Measurements from ENCODE around the gene AFF3. TPM values are rescaled to one million over a fixed set of nuclear protein-coding genes. Genes with fewer than 3 reads are reported as not detected.

AFF3 gene
- total and polyA plus RNA-seq, 8 donors = 16.4 to 42.0 (median 21.4) TPM

DNA sequence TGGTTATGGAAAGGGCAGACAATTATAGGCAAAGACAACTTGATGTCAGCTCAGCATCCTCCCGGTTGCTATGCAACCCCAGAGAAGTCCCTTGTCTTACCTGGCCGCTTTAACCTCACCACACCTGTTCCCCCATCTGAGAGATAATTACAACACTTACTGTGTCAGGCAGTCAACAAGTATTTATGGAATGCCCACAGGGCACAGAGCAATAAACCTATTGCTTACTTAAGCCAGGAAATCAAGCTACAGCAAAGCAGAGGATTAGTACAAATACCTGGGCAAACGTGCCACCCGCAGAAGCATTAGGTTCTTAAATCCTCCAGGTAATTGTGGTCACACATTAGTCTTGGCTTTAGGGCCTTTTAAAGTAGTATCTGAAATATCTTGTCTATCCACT, 332.2 kb downstream of the AFF3 start:
- H3K9me3 ChIP-seq = no peaks in the 10 kb centered on the region
- no peak overlapping the region for H3K27ac ChIP-seq
- ATAC-seq (no peak), DNase-seq (no peak)
- H3K4me1 ChIP-seq = peaks cover 0 to 3% of the 10 kb centered on the region in 2 donors
- intact Hi-C loops (cut with DNase I) = no loop called here
- no peaks in the 10 kb centered on the region for H3K27me3 ChIP-seq
- TF ChIP-seq, protein P1, sequence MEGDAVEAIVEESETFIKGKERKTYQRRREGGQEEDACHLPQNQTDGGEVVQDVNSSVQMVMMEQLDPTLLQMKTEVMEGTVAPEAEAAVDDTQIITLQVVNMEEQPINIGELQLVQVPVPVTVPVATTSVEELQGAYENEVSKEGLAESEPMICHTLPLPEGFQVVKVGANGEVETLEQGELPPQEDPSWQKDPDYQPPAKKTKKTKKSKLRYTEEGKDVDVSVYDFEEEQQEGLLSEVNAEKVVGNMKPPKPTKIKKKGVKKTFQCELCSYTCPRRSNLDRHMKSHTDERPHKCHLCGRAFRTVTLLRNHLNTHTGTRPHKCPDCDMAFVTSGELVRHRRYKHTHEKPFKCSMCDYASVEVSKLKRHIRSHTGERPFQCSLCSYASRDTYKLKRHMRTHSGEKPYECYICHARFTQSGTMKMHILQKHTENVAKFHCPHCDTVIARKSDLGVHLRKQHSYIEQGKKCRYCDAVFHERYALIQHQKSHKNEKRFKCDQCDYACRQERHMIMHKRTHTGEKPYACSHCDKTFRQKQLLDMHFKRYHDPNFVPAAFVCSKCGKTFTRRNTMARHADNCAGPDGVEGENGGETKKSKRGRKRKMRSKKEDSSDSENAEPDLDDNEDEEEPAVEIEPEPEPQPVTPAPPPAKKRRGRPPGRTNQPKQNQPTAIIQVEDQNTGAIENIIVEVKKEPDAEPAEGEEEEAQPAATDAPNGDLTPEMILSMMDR (IDR thresholded peaks at IDR 0.05) = no peak
- no peak overlapping the region for H3K4me3 ChIP-seq
- H3K36me3 ChIP-seq = no peaks in the 10 kb centered on the region

DNA sequence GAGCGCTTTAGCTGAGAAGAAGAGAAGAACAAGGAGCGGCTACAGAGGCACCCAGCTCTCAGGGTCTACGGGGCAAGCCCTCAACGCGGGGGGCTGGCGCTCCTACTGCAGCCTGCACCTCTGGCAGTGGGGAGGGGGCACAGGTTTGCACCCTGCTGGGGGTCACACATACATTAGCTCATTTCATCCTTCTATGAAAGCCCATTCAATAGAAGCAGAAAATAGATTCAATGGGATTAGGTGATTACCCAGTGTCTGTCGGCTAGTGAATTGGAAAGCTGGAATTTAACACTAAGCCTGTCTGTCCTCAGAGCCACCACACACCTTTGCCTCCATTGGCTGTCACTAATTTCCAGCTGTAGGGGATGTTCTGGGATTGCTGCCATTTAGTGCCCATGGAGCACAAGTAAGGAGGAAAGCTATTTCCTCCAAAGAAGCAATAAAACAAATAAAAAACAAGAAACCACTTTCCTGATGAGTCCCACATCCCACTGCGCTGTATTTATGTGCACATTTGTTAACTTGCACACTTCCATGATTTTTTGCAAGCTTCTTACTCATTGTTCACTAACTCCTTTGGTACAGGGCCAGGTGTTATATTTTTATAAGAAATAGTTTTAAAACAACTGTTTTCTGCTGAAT, 333.0 kb downstream of the AFF3 start:
- Histone ChIP-seq H3K9me3 (no peaks in the 10 kb centered on the region), H3K27ac (no peak overlapping the region), H3K27me3 (no peaks in the 10 kb centered on the region), H3K4me1 (peaks cover 0 to 3% of the 10 kb centered on the region in 2 donors), H3K36me3 (no peaks in the 10 kb centered on the region), H3K4me3 (no peak overlapping the region)
- DNase-seq (no peak), ATAC-seq (no peak)
- TF ChIP-seq, protein P1 (IDR thresholded peaks at IDR 0.05) = no peak
- intact Hi-C loops (cut with DNase I) = no loop called here

GRCh38 chr2:99808361-99809200, 333.8 kb downstream of the AFF3 start:
- Histone ChIP-seq H3K9me3 (no peaks in the 10 kb centered on the region), H3K27ac (no peak overlapping the region), H3K4me3 (no peak overlapping the region), H3K36me3 (no peaks in the 10 kb centered on the region), H3K27me3 (no peaks in the 10 kb centered on the region), H3K4me1 (peaks cover 0 to 3% of the 10 kb centered on the region in 2 donors)
- ATAC-seq (no peak), DNase-seq (no peak)
- intact Hi-C loops (cut with DNase I) = no loop called here
- TF ChIP-seq, protein P1 (IDR thresholded peaks at IDR 0.05) = no peak

DNA sequence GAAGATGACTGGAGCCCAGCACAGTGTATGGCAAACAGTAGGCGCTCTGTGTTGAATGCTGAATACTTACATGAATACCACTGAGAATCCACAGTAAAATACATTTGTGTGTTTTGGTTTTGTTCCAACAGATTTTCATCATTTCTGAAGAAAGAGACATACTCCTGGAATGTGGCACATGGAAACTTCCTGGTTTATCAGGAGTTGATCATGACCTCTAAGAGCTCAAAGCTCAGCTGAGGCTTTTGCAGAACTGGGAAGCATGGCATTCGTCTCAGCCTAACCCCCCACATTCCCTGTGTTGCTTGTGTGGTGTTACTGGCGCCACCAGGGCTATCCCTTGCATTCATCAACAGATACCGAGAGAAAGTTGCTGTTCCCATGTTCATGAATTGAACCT, 335.6 kb downstream of the AFF3 start:
- Histone ChIP-seq H3K9me3 (no peaks in the 10 kb centered on the region), H3K4me1 (no peaks in the 10 kb centered on the region), H3K4me3 (no peak overlapping the region), H3K27ac (no peak overlapping the region), H3K27me3 (no peaks in the 10 kb centered on the region), H3K36me3 (no peaks in the 10 kb centered on the region)
- ATAC-seq (no peak), DNase-seq (no peak)
- TF ChIP-seq, protein P1 (IDR thresholded peaks at IDR 0.05) = no peak
- intact Hi-C loops (cut with DNase I) = no loop called here

- H3K36me3 ChIP-seq = no peaks in the 10 kb centered on the region
- no peaks in the 10 kb centered on the region for H3K9me3 ChIP-seq
- TF ChIP-seq, protein P1 (IDR thresholded peaks at IDR 0.05) = no peak
- H3K27ac ChIP-seq = no peak overlapping the region
- H3K4me3 ChIP-seq = no peak overlapping the region
- no peaks in the 10 kb centered on the region for H3K27me3 ChIP-seq
- no peaks in the 10 kb centered on the region for H3K4me1 ChIP-seq
- intact Hi-C loops (cut with DNase I) = no loop called here
- DNase-seq (no peak), ATAC-seq (no peak)
These were observed 336.4 kb downstream of the AFF3 start for GRCh38 chr2:99805930-99806476.

All from left lung (tissue), 10 donors.